ENCODE results near the gene CYLD.

DNA sequence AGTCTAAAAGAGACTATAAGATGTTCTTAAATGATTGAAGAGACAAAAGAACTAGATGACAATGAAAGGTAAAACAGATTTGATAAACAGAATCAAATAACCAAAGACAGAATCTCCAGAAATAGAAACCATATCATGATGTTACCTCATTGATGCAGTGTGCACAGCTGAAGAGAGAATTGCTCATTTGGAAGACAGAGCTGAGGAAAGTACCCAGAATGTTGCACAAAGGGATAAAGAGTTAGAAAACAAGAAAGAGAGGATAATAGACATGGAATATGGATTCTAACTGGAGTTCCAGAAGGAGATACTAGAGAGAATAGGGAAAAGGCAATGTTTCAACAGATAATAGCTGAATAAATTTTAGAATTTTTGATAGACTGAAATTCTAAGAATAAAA is 47.9 kb downstream of the CYLD start:
- TF ChIP-seq, protein P1, sequence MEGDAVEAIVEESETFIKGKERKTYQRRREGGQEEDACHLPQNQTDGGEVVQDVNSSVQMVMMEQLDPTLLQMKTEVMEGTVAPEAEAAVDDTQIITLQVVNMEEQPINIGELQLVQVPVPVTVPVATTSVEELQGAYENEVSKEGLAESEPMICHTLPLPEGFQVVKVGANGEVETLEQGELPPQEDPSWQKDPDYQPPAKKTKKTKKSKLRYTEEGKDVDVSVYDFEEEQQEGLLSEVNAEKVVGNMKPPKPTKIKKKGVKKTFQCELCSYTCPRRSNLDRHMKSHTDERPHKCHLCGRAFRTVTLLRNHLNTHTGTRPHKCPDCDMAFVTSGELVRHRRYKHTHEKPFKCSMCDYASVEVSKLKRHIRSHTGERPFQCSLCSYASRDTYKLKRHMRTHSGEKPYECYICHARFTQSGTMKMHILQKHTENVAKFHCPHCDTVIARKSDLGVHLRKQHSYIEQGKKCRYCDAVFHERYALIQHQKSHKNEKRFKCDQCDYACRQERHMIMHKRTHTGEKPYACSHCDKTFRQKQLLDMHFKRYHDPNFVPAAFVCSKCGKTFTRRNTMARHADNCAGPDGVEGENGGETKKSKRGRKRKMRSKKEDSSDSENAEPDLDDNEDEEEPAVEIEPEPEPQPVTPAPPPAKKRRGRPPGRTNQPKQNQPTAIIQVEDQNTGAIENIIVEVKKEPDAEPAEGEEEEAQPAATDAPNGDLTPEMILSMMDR (IDR thresholded peaks at IDR 0.05): no peak
- no peak for TF ChIP-seq POLR2A (IDR thresholded peaks at IDR 0.05)

All from heart left ventricle (tissue), 13 donors.